ENCODE data around the gene TRIM56.

DNA sequence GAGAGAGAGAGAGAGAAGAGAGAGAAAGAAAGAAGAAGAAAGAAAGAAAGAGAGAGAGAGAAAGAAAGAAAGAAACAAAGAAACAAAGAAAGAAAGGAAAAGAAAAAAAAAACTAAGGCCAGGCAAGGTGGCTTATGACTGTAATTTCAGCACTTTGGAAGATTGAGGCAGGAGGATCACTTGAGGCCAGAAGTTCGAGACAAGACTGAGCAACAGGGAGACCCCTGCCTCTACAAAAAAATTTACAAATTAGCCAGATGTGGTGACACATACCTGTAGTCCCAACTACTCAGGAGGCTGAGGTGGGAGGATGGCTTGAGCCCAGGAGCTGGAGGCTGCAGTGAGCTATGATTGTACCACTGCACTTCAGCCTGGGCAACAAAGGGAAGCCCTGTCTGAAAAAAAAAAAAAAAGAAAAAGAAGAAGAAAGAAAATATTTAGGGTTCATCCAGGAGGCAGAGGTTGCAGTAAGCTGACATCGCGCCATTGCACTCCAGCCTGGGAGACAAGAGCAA is 44.4 kb downstream of the TRIM56 start:
- no peak for TF ChIP-seq POLR2A (IDR thresholded peaks at IDR 0.05)
- TF ChIP-seq, protein P1, sequence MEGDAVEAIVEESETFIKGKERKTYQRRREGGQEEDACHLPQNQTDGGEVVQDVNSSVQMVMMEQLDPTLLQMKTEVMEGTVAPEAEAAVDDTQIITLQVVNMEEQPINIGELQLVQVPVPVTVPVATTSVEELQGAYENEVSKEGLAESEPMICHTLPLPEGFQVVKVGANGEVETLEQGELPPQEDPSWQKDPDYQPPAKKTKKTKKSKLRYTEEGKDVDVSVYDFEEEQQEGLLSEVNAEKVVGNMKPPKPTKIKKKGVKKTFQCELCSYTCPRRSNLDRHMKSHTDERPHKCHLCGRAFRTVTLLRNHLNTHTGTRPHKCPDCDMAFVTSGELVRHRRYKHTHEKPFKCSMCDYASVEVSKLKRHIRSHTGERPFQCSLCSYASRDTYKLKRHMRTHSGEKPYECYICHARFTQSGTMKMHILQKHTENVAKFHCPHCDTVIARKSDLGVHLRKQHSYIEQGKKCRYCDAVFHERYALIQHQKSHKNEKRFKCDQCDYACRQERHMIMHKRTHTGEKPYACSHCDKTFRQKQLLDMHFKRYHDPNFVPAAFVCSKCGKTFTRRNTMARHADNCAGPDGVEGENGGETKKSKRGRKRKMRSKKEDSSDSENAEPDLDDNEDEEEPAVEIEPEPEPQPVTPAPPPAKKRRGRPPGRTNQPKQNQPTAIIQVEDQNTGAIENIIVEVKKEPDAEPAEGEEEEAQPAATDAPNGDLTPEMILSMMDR (IDR thresholded peaks at IDR 0.05), result no peak

Data from uterus (tissue), 2 donors.